Astrocyte (in vitro differentiated cells and primary cell): ENCODE results near the gene ETHE1. TPM values are rescaled to one million over a fixed set of nuclear protein-coding genes. Genes with fewer than 3 reads are reported as not detected.

ENCODE experiments used
- DNase-seq: peaks from one replicate; pipeline ENCODE4 v3.0.0-alpha.2; 2010; ENCODE audit warnings: low read depth
- FAIRE-seq: peaks from 2 replicates; lab custom pipeline; 2011; peaks lifted over from hg19 to GRCh38; lab: Jason Lieb, UNC
- H2AFZ ChIP-seq: 2 replicates; pipeline ENCODE4 v1.6.0; 2012; ENCODE audit warnings: low read depth, low read length, inconsistent platforms
- H3K27ac ChIP-seq: 2 replicates; pipeline ENCODE4 v1.5.1; 2011; ENCODE audit warnings: low read depth, low read length, inconsistent platforms
- H3K27me3 ChIP-seq: 2 replicates; pipeline ENCODE4 v1.6.0; 2011; ENCODE audit warnings: low read length, inconsistent platforms; ENCODE audit not compliant: insufficient read depth
- H3K36me3 ChIP-seq: 2 replicates; pipeline ENCODE4 v1.5.1; 2011; ENCODE audit warnings: low read length, inconsistent platforms; ENCODE audit not compliant: insufficient read depth
- H3K4me1 ChIP-seq: 2 replicates; pipeline ENCODE4 v1.5.1; 2011; ENCODE audit warnings: low read length, inconsistent platforms; ENCODE audit not compliant: insufficient read depth
- H3K4me2 ChIP-seq: 2 replicates; pipeline ENCODE4 v1.6.0; 2012; ENCODE audit warnings: low read length, inconsistent platforms
- H3K4me3 ChIP-seq: 2 replicates; pipeline ENCODE4 v1.5.1; 2011; ENCODE audit warnings: low read depth, mild to moderate bottlenecking, low read length, inconsistent platforms; ENCODE audit not compliant: insufficient read depth
- H3K79me2 ChIP-seq: 2 replicates; pipeline ENCODE4 v1.6.0; 2012; ENCODE audit warnings: mild to moderate bottlenecking, low read length, inconsistent platforms; ENCODE audit not compliant: insufficient read depth
- H3K9ac ChIP-seq: 2 replicates; pipeline ENCODE4 v1.6.0; 2012; ENCODE audit warnings: mild to moderate bottlenecking, low read length, inconsistent platforms
- H3K9me3 ChIP-seq: 2 replicates; pipeline ENCODE4 v1.5.1; 2012; ENCODE audit warnings: low read depth, mild to moderate bottlenecking, low read length, inconsistent platforms; ENCODE audit not compliant: insufficient read depth
- H4K20me1 ChIP-seq: 2 replicates; pipeline ENCODE4 v1.6.0; 2012; ENCODE audit warnings: low read length, inconsistent platforms; ENCODE audit not compliant: insufficient read depth
- H3K27ac Mint-ChIP-seq: one replicate; pipeline ENCODE4 v1.8.0; 2021; ENCODE audit warnings: mild to moderate bottlenecking, mixed read lengths; ENCODE audit not compliant: unreplicated experiment
- H3K27me3 Mint-ChIP-seq: one replicate; pipeline ENCODE4 v1.8.0; 2021; ENCODE audit warnings: low read depth, mixed read lengths; ENCODE audit not compliant: unreplicated experiment
- H3K36me3 Mint-ChIP-seq: one replicate; pipeline ENCODE4 v1.8.0; 2021; ENCODE audit warnings: low read depth, mixed read lengths; ENCODE audit not compliant: unreplicated experiment
- H3K4me1 Mint-ChIP-seq: one replicate; pipeline ENCODE4 v1.8.0; 2021; ENCODE audit warnings: low read depth, mixed read lengths; ENCODE audit not compliant: unreplicated experiment
- H3K4me3 Mint-ChIP-seq: one replicate; pipeline ENCODE4 v1.8.0; 2021; ENCODE audit warnings: mild to moderate bottlenecking, moderate library complexity, mixed read lengths; ENCODE audit not compliant: unreplicated experiment
- H3K9me3 Mint-ChIP-seq: one replicate; pipeline ENCODE4 v1.8.0; 2021; ENCODE audit warnings: mild to moderate bottlenecking, mixed read lengths; ENCODE audit not compliant: unreplicated experiment
- EZH2 ChIP-seq: IDR thresholded peaks from 2 replicates; pipeline ENCODE4 v1.6.1; 2012; ENCODE audit warnings: mild to moderate bottlenecking, low read length, inconsistent platforms; ENCODE audit not compliant: insufficient read depth
- total RNA-seq: library from RNA; stranded (reverse); gene quantifications from 2 replicates; pipeline ENCODE4 v1.2.1, GENCODE V29; 2021
- TF ChIP-seq, protein P1 (sequence below): IDR thresholded peaks from 2 replicates; pipeline ENCODE4 v1.5.1; 2011; ENCODE audit warnings: low read depth, mild to moderate bottlenecking, inconsistent platforms, low read length, moderate library complexity; ENCODE audit not compliant: insufficient read depth

The ETHE1 gene
- total RNA-seq, 1 donor from 2014 or later = 50.7 TPM

DNA sequence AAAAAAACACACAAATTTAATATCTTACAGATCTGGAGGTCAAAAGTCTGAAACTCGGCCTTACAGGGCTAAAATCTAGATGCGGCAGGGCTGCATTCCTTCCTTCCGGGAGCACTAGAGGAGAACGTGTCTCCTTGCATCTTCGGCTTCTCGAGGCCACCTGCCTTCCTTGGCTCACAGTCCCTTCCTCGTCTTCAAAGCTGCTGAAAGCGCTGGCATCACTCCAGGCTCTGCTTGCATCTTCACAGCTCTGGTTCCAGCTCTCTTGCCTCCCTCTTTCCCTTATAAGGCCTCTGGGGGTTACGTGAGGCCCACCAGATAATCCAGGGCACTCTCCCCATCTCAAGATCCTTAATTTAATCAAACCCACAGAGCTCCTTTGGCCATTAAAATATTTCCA, 37.8 kb upstream of the ETHE1 start:
- Mint-ChIP-seq H3K36me3 (peaks cover 15% of the 10 kb centered on the region), H3K9me3 (peaks cover 2% of the 10 kb centered on the region), H3K27me3 (no peaks in the 10 kb centered on the region), H3K27ac (peak overlapping the region; percentile 27), H3K4me3 (no peak overlapping the region), H3K4me1 (peaks cover 7% of the 10 kb centered on the region)
- no peak overlapping the region for H3K9ac ChIP-seq
- TF ChIP-seq, protein P1, sequence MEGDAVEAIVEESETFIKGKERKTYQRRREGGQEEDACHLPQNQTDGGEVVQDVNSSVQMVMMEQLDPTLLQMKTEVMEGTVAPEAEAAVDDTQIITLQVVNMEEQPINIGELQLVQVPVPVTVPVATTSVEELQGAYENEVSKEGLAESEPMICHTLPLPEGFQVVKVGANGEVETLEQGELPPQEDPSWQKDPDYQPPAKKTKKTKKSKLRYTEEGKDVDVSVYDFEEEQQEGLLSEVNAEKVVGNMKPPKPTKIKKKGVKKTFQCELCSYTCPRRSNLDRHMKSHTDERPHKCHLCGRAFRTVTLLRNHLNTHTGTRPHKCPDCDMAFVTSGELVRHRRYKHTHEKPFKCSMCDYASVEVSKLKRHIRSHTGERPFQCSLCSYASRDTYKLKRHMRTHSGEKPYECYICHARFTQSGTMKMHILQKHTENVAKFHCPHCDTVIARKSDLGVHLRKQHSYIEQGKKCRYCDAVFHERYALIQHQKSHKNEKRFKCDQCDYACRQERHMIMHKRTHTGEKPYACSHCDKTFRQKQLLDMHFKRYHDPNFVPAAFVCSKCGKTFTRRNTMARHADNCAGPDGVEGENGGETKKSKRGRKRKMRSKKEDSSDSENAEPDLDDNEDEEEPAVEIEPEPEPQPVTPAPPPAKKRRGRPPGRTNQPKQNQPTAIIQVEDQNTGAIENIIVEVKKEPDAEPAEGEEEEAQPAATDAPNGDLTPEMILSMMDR = no peak
- TF ChIP-seq EZH2 = no peak
- peaks cover 4% of the 10 kb centered on the region for H4K20me1 ChIP-seq
- H3K79me2 ChIP-seq = peaks cover 7% of the 10 kb centered on the region
- H3K27ac ChIP-seq = no peak overlapping the region
- peaks cover 11% of the 10 kb centered on the region for H3K4me1 ChIP-seq
- no peak for FAIRE-seq
- DNase-seq = no peak
- H3K27me3 ChIP-seq = no peaks in the 10 kb centered on the region
- H3K9me3 ChIP-seq = no peaks in the 10 kb centered on the region
- H2AFZ ChIP-seq = no peak overlapping the region
- H3K4me3 ChIP-seq = no peak overlapping the region
- H3K36me3 ChIP-seq = peaks cover 6% of the 10 kb centered on the region
- no peak overlapping the region for H3K4me2 ChIP-seq

DNA sequence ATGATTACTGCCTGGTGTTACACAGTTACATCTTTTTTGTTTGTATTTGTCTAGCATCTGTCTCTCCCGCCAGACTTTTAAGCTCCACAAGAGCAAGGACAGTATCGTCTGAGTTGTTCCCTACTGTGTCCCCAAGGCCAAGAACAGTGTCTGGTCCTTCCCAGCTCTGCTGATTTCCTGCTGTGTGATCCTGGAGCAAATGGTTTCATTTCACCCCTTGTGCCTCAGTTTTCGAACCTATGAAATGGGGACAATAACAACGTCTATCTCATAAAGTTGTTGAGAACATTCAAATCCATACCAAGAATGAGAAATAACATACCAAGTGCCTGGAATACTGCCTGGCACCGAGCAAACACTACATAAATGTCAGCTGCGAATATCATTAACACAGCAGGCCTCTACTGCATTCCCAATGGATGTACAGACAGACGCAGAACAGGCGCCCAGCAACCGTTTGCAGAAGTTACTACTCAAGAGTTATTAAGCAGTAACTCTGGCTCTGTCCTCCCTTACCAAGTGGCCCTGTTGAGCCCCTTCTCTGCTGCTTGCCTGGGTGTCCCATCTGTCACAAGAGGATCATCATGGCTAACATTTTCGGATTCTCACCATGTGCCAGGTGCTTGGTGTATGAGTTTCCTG, 36.9 kb upstream of the ETHE1 start:
- Histone ChIP-seq H2AFZ (no peak overlapping the region), H4K20me1 (no peaks in the 10 kb centered on the region), H3K27me3 (no peaks in the 10 kb centered on the region), H3K4me2 (no peak overlapping the region), H3K79me2 (peaks cover 7% of the 10 kb centered on the region), H3K4me1 (peaks cover 11% of the 10 kb centered on the region), H3K9me3 (no peaks in the 10 kb centered on the region), H3K4me3 (no peak overlapping the region), H3K27ac (no peak overlapping the region), H3K36me3 (peaks cover 4% of the 10 kb centered on the region), H3K9ac (no peak overlapping the region)
- no peak for DNase-seq
- Mint-ChIP-seq H3K4me1 (peaks cover 7% of the 10 kb centered on the region), H3K27me3 (no peaks in the 10 kb centered on the region), H3K4me3 (no peak overlapping the region), H3K9me3 (peaks cover 2% of the 10 kb centered on the region), H3K36me3 (peaks cover 15% of the 10 kb centered on the region), H3K27ac (no peak overlapping the region)
- FAIRE-seq = no peak
- TF ChIP-seq EZH2 = no peak
- TF ChIP-seq, protein P1 = no peak

GRCh38 chr19:43562698-43563241, 35.8 kb upstream of the ETHE1 start:
- Mint-ChIP-seq H3K4me3 (no peak overlapping the region), H3K9me3 (peaks cover 2% of the 10 kb centered on the region), H3K36me3 (peaks cover 15% of the 10 kb centered on the region), H3K27ac (no peak overlapping the region), H3K4me1 (peaks cover 7% of the 10 kb centered on the region), H3K27me3 (no peaks in the 10 kb centered on the region)
- Histone ChIP-seq H3K27ac (peak overlapping the region; percentile 57), H4K20me1 (no peaks in the 10 kb centered on the region), H3K4me1 (peaks cover 11% of the 10 kb centered on the region), H3K4me3 (no peak overlapping the region), H3K27me3 (no peaks in the 10 kb centered on the region), H3K9me3 (no peaks in the 10 kb centered on the region), H2AFZ (no peak overlapping the region), H3K4me2 (peak overlapping the region; percentile 43), H3K36me3 (peaks cover 4% of the 10 kb centered on the region), H3K79me2 (peaks cover 7% of the 10 kb centered on the region), H3K9ac (peak overlapping the region; percentile 12)
- DNase-seq (peak; percentile 89), FAIRE-seq (peak; percentile 97)
- TF ChIP-seq, protein P1 = no peak
- no peak for TF ChIP-seq EZH2
